ENCODE data around the gene TNIK. TPM values are rescaled to one million over a fixed set of nuclear protein-coding genes. Genes with fewer than 3 reads are reported as not detected.

Gene TNIK
- total RNA-seq, 1 experiment from 2014 or later: 0.69 TPM

DNA sequence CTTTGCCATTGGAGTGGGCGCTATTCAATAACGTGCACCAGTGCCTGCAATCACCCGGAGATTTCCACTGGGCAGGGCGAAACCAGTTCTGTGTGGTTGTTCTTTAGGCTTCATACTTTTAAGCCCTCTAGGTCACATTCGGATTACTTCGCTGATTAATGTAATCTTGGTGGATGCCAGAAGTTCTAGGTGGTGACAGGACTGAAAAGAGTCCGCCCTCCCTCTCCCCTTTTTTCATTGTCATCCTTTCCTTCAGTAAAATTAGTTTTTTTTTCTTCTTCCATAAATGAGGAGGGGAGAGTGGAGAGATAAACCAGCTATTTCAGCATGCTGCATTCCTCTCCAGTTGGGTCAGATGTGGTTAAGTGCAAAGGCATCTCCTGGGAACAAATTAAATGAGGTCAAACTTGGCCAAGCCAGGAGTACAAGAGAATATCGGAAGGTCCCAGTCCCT lies 431.4 kb downstream of the TNIK start:
- Histone ChIP-seq H3K9me3 (ENCODE audit: low read depth, low read length, poor library complexity, severe bottlenecking) (no peaks in the 10 kb centered on the region), H3K4me3 (ENCODE audit: low read depth, low read length, poor library complexity, severe bottlenecking) (no peak overlapping the region), H3K36me3 (ENCODE audit: insufficient read depth, low read length, poor library complexity, severe bottlenecking) (no peaks in the 10 kb centered on the region), H3K27me3 (replicated peaks; ENCODE audit: insufficient read depth, low read depth, low read length, poor library complexity) (no peaks in the 10 kb centered on the region), H3K27ac (ENCODE audit: low read depth, low read length, poor library complexity, severe bottlenecking) (no peak overlapping the region), H3K4me1 (ENCODE audit: insufficient read depth, low read length, poor library complexity, severe bottlenecking) (no peaks in the 10 kb centered on the region)
- POLR2A ChIA-PET (ENCODE audit: low non-redundant PET): no interaction called here
- BruUV-seq (replicated peaks): no TSS peak
- intact Hi-C loops (cut with micrococcal nuclease; ENCODE audit: unreplicated experiment): no loop called here
- TF ChIP-seq, protein P1, sequence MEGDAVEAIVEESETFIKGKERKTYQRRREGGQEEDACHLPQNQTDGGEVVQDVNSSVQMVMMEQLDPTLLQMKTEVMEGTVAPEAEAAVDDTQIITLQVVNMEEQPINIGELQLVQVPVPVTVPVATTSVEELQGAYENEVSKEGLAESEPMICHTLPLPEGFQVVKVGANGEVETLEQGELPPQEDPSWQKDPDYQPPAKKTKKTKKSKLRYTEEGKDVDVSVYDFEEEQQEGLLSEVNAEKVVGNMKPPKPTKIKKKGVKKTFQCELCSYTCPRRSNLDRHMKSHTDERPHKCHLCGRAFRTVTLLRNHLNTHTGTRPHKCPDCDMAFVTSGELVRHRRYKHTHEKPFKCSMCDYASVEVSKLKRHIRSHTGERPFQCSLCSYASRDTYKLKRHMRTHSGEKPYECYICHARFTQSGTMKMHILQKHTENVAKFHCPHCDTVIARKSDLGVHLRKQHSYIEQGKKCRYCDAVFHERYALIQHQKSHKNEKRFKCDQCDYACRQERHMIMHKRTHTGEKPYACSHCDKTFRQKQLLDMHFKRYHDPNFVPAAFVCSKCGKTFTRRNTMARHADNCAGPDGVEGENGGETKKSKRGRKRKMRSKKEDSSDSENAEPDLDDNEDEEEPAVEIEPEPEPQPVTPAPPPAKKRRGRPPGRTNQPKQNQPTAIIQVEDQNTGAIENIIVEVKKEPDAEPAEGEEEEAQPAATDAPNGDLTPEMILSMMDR (conservative IDR thresholded peaks at IDR 0.05; ENCODE audit: low read depth, low read length): no peak
- TF ChIP-seq EZH2 (IDR thresholded peaks at IDR 0.05; ENCODE audit: borderline replicate concordance, low read depth, low read length, poor library complexity, severe bottlenecking): no peak
- no peak for DNase-seq (ENCODE audit: low spot score)
- CTCF ChIA-PET: no interaction called here

DNA sequence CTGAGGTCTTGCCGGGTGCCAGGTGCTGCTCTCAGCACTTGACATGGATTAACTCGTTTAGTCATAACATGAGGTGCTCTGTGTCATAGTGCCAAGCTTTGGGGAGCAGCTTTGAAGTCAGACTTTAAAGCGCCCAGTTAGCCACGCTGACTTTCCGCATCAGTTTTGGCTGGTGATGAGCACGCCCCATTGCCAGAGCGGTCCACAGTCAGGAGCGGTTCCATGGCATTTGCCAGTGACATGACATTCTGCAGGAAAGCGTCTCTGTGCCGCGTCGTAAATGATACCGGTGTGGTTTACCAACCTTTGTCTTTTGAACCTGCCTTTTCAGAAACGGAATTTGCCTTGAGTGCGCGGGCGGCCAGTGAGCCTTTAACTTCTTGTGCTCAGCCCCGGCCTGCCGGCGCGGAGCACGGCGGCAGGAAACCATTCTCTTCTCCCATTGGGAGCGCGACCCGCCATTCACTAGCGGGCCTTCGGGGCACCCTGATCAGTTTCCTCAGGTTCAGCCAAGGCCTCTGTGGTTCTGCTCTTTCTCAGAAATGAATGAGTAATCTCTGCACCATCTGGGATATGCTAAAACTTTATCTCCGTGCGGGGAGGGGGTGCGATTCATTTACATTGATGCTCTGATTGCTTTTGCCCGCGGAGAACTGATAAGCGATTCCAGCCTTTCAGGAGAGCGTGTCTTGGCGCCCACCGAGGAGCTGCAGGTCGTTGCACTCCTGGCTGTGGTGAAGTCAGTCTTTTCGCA lies 432.0 kb downstream of the TNIK start:
- H3K4me3 ChIP-seq (ENCODE audit: low read depth, low read length, poor library complexity, severe bottlenecking): no peak overlapping the region
- no peaks in the 10 kb centered on the region for H3K36me3 ChIP-seq (ENCODE audit: insufficient read depth, low read length, poor library complexity, severe bottlenecking)
- intact Hi-C loops (cut with micrococcal nuclease; ENCODE audit: unreplicated experiment): no loop called here
- H3K27me3 ChIP-seq (replicated peaks; ENCODE audit: insufficient read depth, low read depth, low read length, poor library complexity): no peaks in the 10 kb centered on the region
- TF ChIP-seq, protein P1 (conservative IDR thresholded peaks at IDR 0.05; ENCODE audit: low read depth, low read length): no peak
- no peak for TF ChIP-seq EZH2 (IDR thresholded peaks at IDR 0.05; ENCODE audit: borderline replicate concordance, low read depth, low read length, poor library complexity, severe bottlenecking)
- H3K4me1 ChIP-seq (ENCODE audit: insufficient read depth, low read length, poor library complexity, severe bottlenecking): no peaks in the 10 kb centered on the region
- DNase-seq (ENCODE audit: low spot score): no peak
- ChIA-PET POLR2A (ENCODE audit: low non-redundant PET) (no interaction called here), CTCF (no interaction called here)
- no TSS peak for BruUV-seq (replicated peaks)
- H3K27ac ChIP-seq (ENCODE audit: low read depth, low read length, poor library complexity, severe bottlenecking): no peak overlapping the region
- H3K9me3 ChIP-seq (ENCODE audit: low read depth, low read length, poor library complexity, severe bottlenecking): no peaks in the 10 kb centered on the region

DNA sequence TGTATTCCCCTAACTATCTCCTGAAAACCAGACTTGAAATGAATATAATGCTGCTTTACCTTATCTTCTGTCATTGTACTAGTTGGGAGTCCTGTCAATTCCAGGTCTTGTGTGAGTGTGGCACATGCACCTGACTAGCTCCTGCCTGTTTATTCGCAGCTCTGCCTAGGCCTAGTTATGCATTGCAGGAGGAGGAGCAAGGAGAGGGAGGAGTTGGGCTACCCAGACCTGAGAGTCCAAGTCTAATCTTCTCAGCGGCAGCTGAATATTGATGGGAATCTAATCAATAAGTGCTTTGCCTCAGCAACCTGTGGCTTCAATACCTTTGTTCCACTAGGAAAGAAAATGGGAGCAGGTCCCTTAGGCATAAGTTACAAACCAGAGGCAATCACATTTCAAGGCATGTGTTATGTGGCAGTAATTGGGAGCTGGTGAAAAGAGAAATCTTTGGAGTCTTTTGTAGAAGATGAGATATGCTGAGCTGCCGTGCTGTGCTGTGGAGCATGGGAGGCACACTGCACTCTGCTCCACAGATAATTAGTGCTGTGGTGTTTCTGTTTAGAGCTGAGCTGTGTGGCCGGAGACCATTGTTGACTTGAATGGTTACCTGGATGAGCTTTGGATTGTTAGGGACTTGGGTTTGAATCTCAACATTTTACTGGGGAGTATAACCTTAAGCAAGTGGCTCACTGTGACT lies 433.5 kb downstream of the TNIK start, which contains the start of gene SLC2A2:
Gene SLC2A2 (minus strand): TSS at position 124 of the 697 bp plus-strand sequence. CDS start 50 bp downstream, at position 74.
- ChIA-PET POLR2A (ENCODE audit: low non-redundant PET) (no interaction called here), CTCF (no interaction called here)
- intact Hi-C loops (cut with micrococcal nuclease; ENCODE audit: unreplicated experiment): no loop called here

More for the DNA sequence above, 433.5 kb downstream of the TNIK start, which contains the start of gene SLC2A2:
- TF ChIP-seq, protein P1 (conservative IDR thresholded peaks at IDR 0.05; ENCODE audit: low read depth, low read length): no peak
- no peak for TF ChIP-seq EZH2 (IDR thresholded peaks at IDR 0.05; ENCODE audit: borderline replicate concordance, low read depth, low read length, poor library complexity, severe bottlenecking)
- no peaks in the 10 kb centered on the region for H3K36me3 ChIP-seq (ENCODE audit: insufficient read depth, low read length, poor library complexity, severe bottlenecking)
- no peaks in the 10 kb centered on the region for H3K9me3 ChIP-seq (ENCODE audit: low read depth, low read length, poor library complexity, severe bottlenecking)
- H3K27ac ChIP-seq (ENCODE audit: low read depth, low read length, poor library complexity, severe bottlenecking): no peak within 1 kb of the TSS
- BruUV-seq (replicated peaks): no TSS peak
- no peaks in the 10 kb centered on the region for H3K4me1 ChIP-seq (ENCODE audit: insufficient read depth, low read length, poor library complexity, severe bottlenecking)
- DNase-seq (ENCODE audit: low spot score): no peak
- no peak within 1 kb of the TSS for H3K4me3 ChIP-seq (ENCODE audit: low read depth, low read length, poor library complexity, severe bottlenecking)
- no peaks in the 10 kb centered on the region for H3K27me3 ChIP-seq (replicated peaks; ENCODE audit: insufficient read depth, low read depth, low read length, poor library complexity)

Measured in A673 (cell line).